PC-3 (cell line): ENCODE data around the gene SLC25A41. TPM values are rescaled to one million over a fixed set of nuclear protein-coding genes. Genes with fewer than 3 reads are reported as not detected.
A peak's percentile ranks its signal among the peaks of the same experiment; 100 is the strongest.

Experiments used
- ATAC-seq: fragments of 200-7000 bp; cut with Tn5 transposase; 2 replicates; pipeline ENCODE4 v1.9.1; 2020; ENCODE audit warnings: mild to moderate bottlenecking, moderate library complexity
- BruUV-seq: library from RNA; stranded (reverse); fragments of 400-500 nt; replicated peaks from 2 replicates; lab custom pipeline; 2021; lab: Mats Ljungman, UMichigan
- CTCF ChIA-PET: fragments of 300-600 bp; sonication (Branson Sonifier 250); formaldehyde crosslinking; loops from one replicate; lab custom pipeline; 2022; ENCODE audit warnings: antibody characterized with exemption; lab: Charles Lee
- POLR2A ChIA-PET: fragments of 300-600 bp; sonication (Branson Sonifier 250); formaldehyde crosslinking; loops from one replicate; lab custom pipeline; 2022; ENCODE audit warnings: antibody characterized with exemption; ENCODE audit not compliant: unreplicated experiment; lab: Charles Lee
- DNase-seq: peaks from one replicate; pipeline ENCODE4 v3.0.0-alpha.2; 2015
- H2AFZ ChIP-seq: fragments of 300-600 bp; sonication (generic); 2 replicates; pipeline ENCODE4 v1.6.0; 2016; ENCODE audit warnings: antibody characterized with exemption, low read length
- H3F3A ChIP-seq: fragments of 300-600 bp; sonication (generic); one replicate; pipeline ENCODE4 v1.6.0; 2017; ENCODE audit warnings: antibody characterized with exemption, low read length, control low read depth, mild to moderate bottlenecking; ENCODE audit not compliant: unreplicated experiment
- H3K27ac ChIP-seq: fragments of 300-600 bp; sonication (generic); 2 replicates; pipeline ENCODE4 v1.5.1; 2016; ENCODE audit warnings: mild to moderate bottlenecking, low read length
- H3K27me3 ChIP-seq: fragments of 300-600 bp; sonication (generic); 2 replicates; pipeline ENCODE4 v1.6.1; 2016; ENCODE audit warnings: low read length, mixed read lengths
- H3K36me3 ChIP-seq: fragments of 300-600 bp; sonication (generic); 2 replicates; pipeline ENCODE4 v1.6.1; 2016; ENCODE audit warnings: low read depth, mixed run types, low read length, mixed read lengths
- H3K4me1 ChIP-seq: fragments of 300-600 bp; sonication (generic); 2 replicates; pipeline ENCODE4 v1.5.1; 2016; ENCODE audit warnings: low read length; ENCODE audit not compliant: insufficient read depth
- H3K4me2 ChIP-seq: fragments of 300-600 bp; sonication (generic); 2 replicates; pipeline ENCODE4 v1.6.0; 2016; ENCODE audit warnings: low read length
- H3K4me3 ChIP-seq: fragments of 300-600 bp; sonication (generic); 2 replicates; pipeline ENCODE4 v1.5.1; 2016; ENCODE audit warnings: mild to moderate bottlenecking, low read length, mixed read lengths
- H3K79me2 ChIP-seq: fragments of 300-600 bp; sonication (generic); 2 replicates; pipeline ENCODE4 v1.6.1; 2017; ENCODE audit warnings: low read length, mixed read lengths
- H3K9ac ChIP-seq: fragments of 300-600 bp; sonication (generic); 2 replicates; pipeline ENCODE4 v1.6.0; 2016; ENCODE audit warnings: mild to moderate bottlenecking, low read length
- H3K9me2 ChIP-seq: fragments of 300-600 bp; sonication (generic); replicated peaks from 2 replicates; pipeline ENCODE4 v1.6.1; 2016; ENCODE audit warnings: mixed run types, low read length, mixed read lengths
- H3K9me3 ChIP-seq: fragments of 300-600 bp; sonication (generic); 2 replicates; pipeline ENCODE4 v1.6.1; 2016; ENCODE audit warnings: low read length, mixed read lengths
- H4K20me1 ChIP-seq: fragments of 300-600 bp; sonication (generic); 2 replicates; pipeline ENCODE4 v1.6.1; 2016; ENCODE audit warnings: low read length, mixed read lengths
- CTCF ChIP-seq: fragments of 300-600 bp; sonication (generic); conservative IDR thresholded peaks from 2 replicates; pipeline ENCODE4 v1.5.1; 2017; ENCODE audit warnings: antibody characterized with exemption, low read depth, mild to moderate bottlenecking, low read length
- EZH2 ChIP-seq: fragments of 300-600 bp; sonication (generic); IDR thresholded peaks from one replicate; pipeline ENCODE4 v1.6.1; 2017; ENCODE audit warnings: antibody characterized with exemption, mild to moderate bottlenecking, low read length; ENCODE audit not compliant: unreplicated experiment
- EZH2phosphoT487 ChIP-seq: fragments of 300-600 bp; sonication (generic); IDR thresholded peaks from 2 replicates; pipeline ENCODE4 v1.6.1; 2018; ENCODE audit warnings: mild to moderate bottlenecking, antibody characterized with exemption, low read length, borderline replicate concordance
- intact Hi-C: fragments of 100-400 bp; cut with micrococcal nuclease; formaldehyde crosslinking; loops from 2 replicates; pipeline ENCODE4 v1.9.0; 2023
- microRNA-seq: library from miRNA; unstranded; fragments of <30 nt; microRNA quantifications from one replicate; pipeline ENCODE4 v1.1.0, GENCODE V29; 2020; ENCODE audit not compliant: unreplicated experiment
- total RNA-seq: library from RNA; depleted of rRNA; stranded (reverse); fragments of >200 nt; gene quantifications from 2 replicates; pipeline ENCODE4 v1.2.3, GENCODE V29; 2014; rRNA removed

The SLC25A41 gene
- total RNA-seq, 1 experiment from 2014 or later: 0.26 TPM

GRCh38 chr19:6378041-6378440 lies 55.5 kb downstream of the SLC25A41 start:
- TF ChIP-seq CTCF (no peak), EZH2 (no peak), EZH2phosphoT487 (no peak)
- H3K36me3 ChIP-seq: peaks cover 28% of the 10 kb centered on the region
- H3K9me2 ChIP-seq: no peaks in the 10 kb centered on the region
- no peaks in the 10 kb centered on the region for H4K20me1 ChIP-seq
- H3K27ac ChIP-seq: no peak overlapping the region
- no peaks in the 10 kb centered on the region for H3F3A ChIP-seq
- no peak overlapping the region for H2AFZ ChIP-seq
- no peak overlapping the region for H3K4me3 ChIP-seq
- BruUV-seq: no TSS peak
- ChIA-PET POLR2A (interaction anchor here (0.7 kb wide), 1 partner anchor 205 kb away, joined by 19 read pairs; no protein-coding TSS in a partner anchor), CTCF (no interaction called here)
- intact Hi-C loops: no loop called here
- no peaks in the 10 kb centered on the region for H3K27me3 ChIP-seq
- H3K9me3 ChIP-seq: no peaks in the 10 kb centered on the region
- DNase-seq: no peak
- H3K79me2 ChIP-seq: no peaks in the 10 kb centered on the region
- no peak overlapping the region for H3K9ac ChIP-seq
- no peak for ATAC-seq
- H3K4me1 ChIP-seq: peaks cover 5% of the 10 kb centered on the region
- no peak overlapping the region for H3K4me2 ChIP-seq

GRCh38 chr19:6376512-6377190 lies 56.9 kb downstream of the SLC25A41 start:
- no peak overlapping the region for H3K27ac ChIP-seq
- no peak overlapping the region for H2AFZ ChIP-seq
- ChIA-PET POLR2A (no interaction called here), CTCF (no interaction called here)
- no peak overlapping the region for H3K4me3 ChIP-seq
- DNase-seq (no peak), ATAC-seq (no peak)
- no peaks in the 10 kb centered on the region for H3F3A ChIP-seq
- intact Hi-C loops: no loop called here
- TF ChIP-seq EZH2phosphoT487 (no peak), EZH2 (no peak), CTCF (no peak)
- no TSS peak for BruUV-seq
- H3K9ac ChIP-seq: no peak overlapping the region
- no peaks in the 10 kb centered on the region for H3K79me2 ChIP-seq
- H3K9me2 ChIP-seq: no peaks in the 10 kb centered on the region
- no peaks in the 10 kb centered on the region for H3K27me3 ChIP-seq
- H3K36me3 ChIP-seq: peaks cover 23% of the 10 kb centered on the region
- H3K4me2 ChIP-seq: no peak overlapping the region
- H4K20me1 ChIP-seq: no peaks in the 10 kb centered on the region
- no peaks in the 10 kb centered on the region for H3K9me3 ChIP-seq
- peaks cover 9% of the 10 kb centered on the region for H3K4me1 ChIP-seq

Small RNA genes within 50 kb of the gene (microRNA-seq; reads per million reads assigned to microRNA genes)
- gene MIR3940: 17.8 reads per million, percentile 43 among the genes with 10 or more reads in this experiment
- not detected for gene MIR6790
- gene MIR6885: 2.0 reads per million

Other genes with a start within 250 kb of the SLC25A41 start
- gene MLLT1, start 153.8 kb downstream of the SLC25A41 start, total RNA-seq: 29.0 and 36.5 TPM in 2 replicates
- gene ACER1, start 100.2 kb downstream of the SLC25A41 start, total RNA-seq: not detected in 2 replicates
- 215 and 259 TPM in 2 replicates for gene CLPP, start 72.2 kb downstream of the SLC25A41 start, total RNA-seq
- gene ALKBH7, start 61.0 kb downstream of the SLC25A41 start, total RNA-seq: 68.4 and 81.1 TPM in 2 replicates
- gene PSPN, start 57.8 kb downstream of the SLC25A41 start, total RNA-seq: 2.4 and 3.1 TPM in 2 replicates
- gene GTF2F1, start 40.6 kb downstream of the SLC25A41 start, total RNA-seq: 89.4 and 114 TPM in 2 replicates
- 373 and 518 TPM in 2 replicates for gene KHSRP, start 9.0 kb downstream of the SLC25A41 start, total RNA-seq
- gene SLC25A23, start 26.0 kb upstream of the SLC25A41 start, total RNA-seq: 61.4 and 80.0 TPM in 2 replicates
- gene CRB3, start 30.5 kb upstream of the SLC25A41 start, total RNA-seq: 67.4 and 71.3 TPM in 2 replicates
- gene DENND1C, start 48.0 kb upstream of the SLC25A41 start, total RNA-seq: not detected in 2 replicates
- gene TUBB4A, start 68.5 kb upstream of the SLC25A41 start, total RNA-seq: 4.6 and 6.0 TPM in 2 replicates
- gene TNFSF9, start 97.3 kb upstream of the SLC25A41 start, total RNA-seq: 9.6 and 12.5 TPM in 2 replicates
- gene CD70, start 157.4 kb upstream of the SLC25A41 start, total RNA-seq: 2.3 and 2.6 TPM in 2 replicates
- gene TNFSF14, start 236.4 kb upstream of the SLC25A41 start, total RNA-seq: not detected in 2 replicates